GM12878 (cell line): ENCODE data around the gene USP5. TPM values are rescaled to one million over a fixed set of nuclear protein-coding genes. Genes with fewer than 3 reads are reported as not detected.
A peak's percentile ranks its signal among the peaks of the same experiment; 100 is the strongest.

ENCODE experiments used
- BHLHE40 ChIP-seq, 2 experiments: fragments of 450-650 bp in 1 of 2; IDR thresholded peaks; 2 replicates each; pipeline ENCODE4 v1.6.1; 2011 to 2017; ENCODE audit warnings: low read depth in 2 of 2, borderline replicate concordance in 1 of 2, improper control_type of control experiment in 1 of 2, low read length in 1 of 2, mild to moderate bottlenecking in 1 of 2
- CBX3 ChIP-seq: fragments of 200-600 bp; sonication (generic); IDR thresholded peaks from 2 replicates; pipeline ENCODE4 v1.6.1; 2016; ENCODE audit warnings: low read depth, borderline replicate concordance
- CBX5 ChIP-seq: sonication (generic); IDR thresholded peaks from 2 replicates; pipeline ENCODE4 v1.6.1; 2016; ENCODE audit warnings: low read depth, moderate library complexity, mild to moderate bottlenecking, inconsistent platforms
- CHD2 ChIP-seq: IDR thresholded peaks from 2 replicates; pipeline ENCODE4 v1.6.1; 2011; ENCODE audit warnings: low read depth, low read length, improper control_type of control experiment, borderline replicate concordance
- ELK1 ChIP-seq: IDR thresholded peaks from 2 replicates; pipeline ENCODE4 v1.6.1; 2012; ENCODE audit warnings: low read depth, low read length, improper control_type of control experiment
- FOXK2 ChIP-seq: fragments of 450-650 bp; IDR thresholded peaks from 2 replicates; pipeline ENCODE4 v1.6.1; 2017; ENCODE audit warnings: mild to moderate bottlenecking, moderate library complexity
- HCFC1 ChIP-seq: fragments of 150-350 bp; IDR thresholded peaks from 2 replicates; pipeline ENCODE4 v1.6.1; 2014; ENCODE audit warnings: low read length
- IRF4 ChIP-seq: IDR thresholded peaks from 2 replicates; pipeline ENCODE4 v1.6.1; 2011; ENCODE audit warnings: low read depth, low read length
- MAX ChIP-seq: IDR thresholded peaks from 2 replicates; pipeline ENCODE4 v1.6.1; 2012; ENCODE audit warnings: low read depth, low read length, improper control_type of control experiment
- NR2C1 ChIP-seq: fragments of 450-650 bp; IDR thresholded peaks from 2 replicates; pipeline ENCODE4 v1.6.1; 2017; ENCODE audit warnings: antibody characterized with exemption, mild to moderate bottlenecking, moderate library complexity
- SMAD1 ChIP-seq: fragments of 450-650 bp; IDR thresholded peaks from 2 replicates; pipeline ENCODE4 v1.6.1; 2018; ENCODE audit warnings: mild to moderate bottlenecking, low read depth; ENCODE audit not compliant: partially characterized antibody
- SMC3 ChIP-seq: IDR thresholded peaks from 2 replicates; pipeline ENCODE4 v1.6.1; 2011; ENCODE audit warnings: low read length, improper control_type of control experiment, borderline replicate concordance
- SUPT20H ChIP-seq: IDR thresholded peaks from 2 replicates; pipeline ENCODE4 v1.6.1; 2011; ENCODE audit warnings: low read depth, mild to moderate bottlenecking, low read length, moderate library complexity, borderline replicate concordance; ENCODE audit not compliant: control insufficient read depth
- TBL1XR1 ChIP-seq: IDR thresholded peaks from 2 replicates; pipeline ENCODE4 v1.6.1; 2012; ENCODE audit warnings: low read depth, low read length, improper control_type of control experiment
- ZBTB4 ChIP-seq: fragments of 450-650 bp; formaldehyde crosslinking; IDR thresholded peaks from 2 replicates; pipeline ENCODE4 v1.4.0; 2022; ENCODE audit warnings: mild to moderate bottlenecking, moderate library complexity
- ZBTB40 ChIP-seq: fragments of 450-650 bp; IDR thresholded peaks from 2 replicates; pipeline ENCODE4 v1.6.1; 2016; ENCODE audit warnings: mild to moderate bottlenecking, moderate library complexity, borderline replicate concordance
- ZNF207 ChIP-seq: fragments of 450-650 bp; IDR thresholded peaks from 2 replicates; pipeline ENCODE4 v1.6.1; 2014; ENCODE audit warnings: antibody characterized with exemption, mild to moderate bottlenecking, borderline replicate concordance
- ZNF24 ChIP-seq: fragments of 450-650 bp; IDR thresholded peaks from 2 replicates; pipeline ENCODE4 v1.6.1; 2017; ENCODE audit warnings: antibody characterized with exemption, mild to moderate bottlenecking
- ZZZ3 ChIP-seq: IDR thresholded peaks from 2 replicates; pipeline ENCODE4 v1.6.1; 2011; ENCODE audit warnings: low read depth; ENCODE audit not compliant: control insufficient read depth, insufficient read length
- polyA plus RNA-seq, 11 experiments: library from polyadenylated mRNA; depleted of rRNA in 4 of 11; unstranded in 6 of 11; stranded (reverse) in 5 of 11; fragments of >200 nt; fragmentation: Nextera tagmentation in 4 of 11; fragmentation: Illumina TruSeq in 1 of 11; extraction: Ambion mirVana in 4 of 11; extraction: Trizol in 1 of 11; gene quantifications; 1 replicate in 1 of 11; 2 replicates in 10 of 11; pipeline versions ENCODE4 v1.2.1 to v1.2.3, GENCODE V29; 2011 to 2016; ENCODE audit warnings: inconsistent platforms in 2 of 11, missing spikeins in 2 of 11, low read depth in 1 of 11
- total RNA-seq, 4 experiments: library from RNA; depleted of rRNA in 3 of 4; stranded (reverse); fragments of >200 nt in 3 of 4; fragmentation: Illumina TruSeq in 1 of 4; extraction: Trizol in 1 of 4; gene quantifications; 2 replicates each; pipeline versions ENCODE4 v1.2.1 to v1.2.3, GENCODE V29; 2013 to 2021

The USP5 gene
- total and polyA plus RNA-seq, 10 of the 15 experiments (the other 5 are each of a cell fraction or from before 2014, with no cell fraction given): 2.5 to 124 (median 74.6) TPM

GRCh38 chr12:6872073-6873048 lies 20.4 kb downstream of the USP5 start (continued):
- TF ChIP-seq ZBTB4 (CRISPR knock-in tag): no peak
- no peak for TF ChIP-seq CBX5
- TF ChIP-seq ZZZ3: no peak
- peak; percentile 54 to 78; a peak in 3 of 4 replicates for TF ChIP-seq BHLHE40 (IDR thresholded peaks at IDR 0.05; ENCODE audit: borderline replicate concordance in 1 of 2, low read depth in 2 of 2, low read length in 1 of 2)
- TF ChIP-seq ZNF207: no peak
- no peak for TF ChIP-seq ZBTB40
- no peak; the same call in 1 of the 2 replicates for TF ChIP-seq FOXK2
- TF ChIP-seq CHD2: 0 out of 2 replicates have a peak, but pooled peaks have one; percentile 34
- TF ChIP-seq SMAD1: no peak
- no peak for TF ChIP-seq HCFC1
- TF ChIP-seq TBL1XR1: no peak
- TF ChIP-seq MAX: peak; percentile 83
- no peak for TF ChIP-seq IRF4
- TF ChIP-seq SMC3: peak; percentile 35; the same call in 1 of the 2 replicates
- TF ChIP-seq NR2C1: no peak
- no peak for TF ChIP-seq ELK1
- TF ChIP-seq SUPT20H: no peak
- no peak for TF ChIP-seq ZNF24
- no peak for TF ChIP-seq CBX3
